Stomach (tissue), 19 donors: ENCODE data around the gene PPIAL4G. TPM values are rescaled to one million over a fixed set of nuclear protein-coding genes. Genes with fewer than 3 reads are reported as not detected.
"Not testable (repeated sequence)": the region's sequence is repeated elsewhere in the genome, so short reads cannot be mapped to it uniquely, and the experiment has no call there.

ENCODE experiments used
- DNase-seq, 2 donors: peaks; one replicate each; pipeline versions ENCODE4 v3.0.0 to v3.0.0-alpha.2; 2013 to 2019
- H3K27ac ChIP-seq, 5 donors: fragments of 200-600 bp in 4 of 5; sonication (generic) in 4 of 5; one replicate each; pipeline ENCODE4 v1.5.1; 2013 to 2019; ENCODE audit warnings: mild to moderate bottlenecking in 1 of 5, moderate library complexity in 1 of 5
- H3K27me3 ChIP-seq, 3 donors: fragments of 200-600 bp; sonication (generic); one replicate each; pipeline ENCODE4 v1.5.1; 2017 to 2019; ENCODE audit warnings: mixed run types in 1 of 3
- H3K36me3 ChIP-seq, 4 donors: fragments of 200-600 bp; sonication (generic); 1 replicate in 3 of 4; 2 replicates in 1 of 4; pipeline ENCODE4 v1.5.1; 2016 to 2019
- H3K4me1 ChIP-seq, 4 donors: fragments of 200-600 bp; sonication (generic); one replicate each; pipeline ENCODE4 v1.5.1; 2016 to 2019
- H3K4me3 ChIP-seq, 4 donors: fragments of 200-600 bp; sonication (generic) in 3 of 4; one replicate each; pipeline ENCODE4 v1.5.1; 2016 to 2019; ENCODE audit warnings: mild to moderate bottlenecking in 1 of 4
- H3K9me3 ChIP-seq, 4 donors: fragments of 200-600 bp; sonication (generic); one replicate each; pipeline ENCODE4 v1.5.1; 2016 to 2019
- POLR2A ChIP-seq, 4 donors: fragments of 450-650 bp; IDR thresholded peaks; one replicate each; pipeline ENCODE4 v1.6.1; 2016; ENCODE audit warnings: antibody characterized with exemption in 4 of 4, control low read depth in 2 of 4, mild to moderate bottlenecking in 1 of 4, moderate library complexity in 1 of 4
- POLR2AphosphoS5 ChIP-seq, 3 donors: sonication (generic); formaldehyde crosslinking; IDR thresholded peaks; one replicate each; pipeline ENCODE4 v1.6.1; 2016; ENCODE audit warnings: antibody characterized with exemption in 3 of 3
- WGBS, 5 donors: extraction: QIAGEN DNeasy Blood & Tissue Kit in 3 of 5; methylation state at CpG; one replicate each; pipeline versions ENCODE4 v1.1.5 to v1.1.7; 2013 to 2018; 5-methylcytosine and 5-hydroxymethylcytosine counted together
- intact Hi-C: fragments of 100-400 bp; cut with DNase I; formaldehyde crosslinking; loops from one replicate; pipeline ENCODE4 v1.15.1; 2023; ENCODE audit warnings: low total_unique reads
- long read RNA-seq, 10 donors: transcript quantifications; one replicate each; lab custom pipeline, GENCODE V29; 2026
- polyA plus RNA-seq, 3 donors: library from polyadenylated mRNA; stranded (reverse); fragments of 200-250 nt; gene quantifications; one replicate each; pipeline ENCODE4 v1.2.3, GENCODE V29; 2013
- total RNA-seq, 5 donors: library from RNA; depleted of rRNA; stranded (reverse); fragments of >200 nt; gene quantifications; one replicate each; pipeline versions ENCODE4 v1.1.0 to v1.2.3, GENCODE V29; 2014 to 2016
- donor health status: healthy with polysubstance abuse.
- donor health status: Bipolar disorder and iron deficiency.
- donor health status: healthy.

Gene PPIAL4G
- under 1 TPM in 1 of 5 donors, not detected in 4; 0.18 TPM for total RNA-seq
- under 1 TPM in 1 of 3 donors, not detected in 2; 0.03 TPM for polyA plus RNA-seq
- long read RNA-seq, donor 1, partial matches to known transcripts: 0 of 1 reads
- long read RNA-seq, donor 1, other reads (novel, unspliced or antisense): 0 of 1 reads
- long read RNA-seq, donor 2: 0 reads
- long read RNA-seq, donor 3: 0 reads
- long read RNA-seq, donor 4: 0 reads
- long read RNA-seq, donor 5: 0 reads
- long read RNA-seq, donor 6: 0 reads
- long read RNA-seq, donor 7, partial matches to known transcripts: 0 of 1 reads
- long read RNA-seq, donor 7, other reads (novel, unspliced or antisense): 0 of 1 reads
- long read RNA-seq, donor 8: 0 reads
- long read RNA-seq, donor 9, partial matches to known transcripts: 0 of 2 reads
- long read RNA-seq, donor 9, other reads (novel, unspliced or antisense): 0 of 2 reads
- long read RNA-seq, donor 10, partial matches to known transcripts: 0 of 2 reads
- long read RNA-seq, donor 10, other reads (novel, unspliced or antisense): 0 of 2 reads

GRCh38 chr1:148483029-148483428 lies at the start of gene PPIAL4G:
TSS of gene PPIAL4G (minus strand) at chr1:148483302. CDS start at chr1:148483252, 50 bp downstream.
- H3K4me3 ChIP-seq, H3K36me3 ChIP-seq, H3K27me3 ChIP-seq, H3K9me3 ChIP-seq, intact Hi-C loops, H3K4me1 ChIP-seq, H3K27ac ChIP-seq, DNase-seq: not testable (repeated sequence)
- WGBS, 5 donors: 80 to 95% (median 94%) methylated on average over 11 to 12 of the region's 12 CpGs

DNA sequence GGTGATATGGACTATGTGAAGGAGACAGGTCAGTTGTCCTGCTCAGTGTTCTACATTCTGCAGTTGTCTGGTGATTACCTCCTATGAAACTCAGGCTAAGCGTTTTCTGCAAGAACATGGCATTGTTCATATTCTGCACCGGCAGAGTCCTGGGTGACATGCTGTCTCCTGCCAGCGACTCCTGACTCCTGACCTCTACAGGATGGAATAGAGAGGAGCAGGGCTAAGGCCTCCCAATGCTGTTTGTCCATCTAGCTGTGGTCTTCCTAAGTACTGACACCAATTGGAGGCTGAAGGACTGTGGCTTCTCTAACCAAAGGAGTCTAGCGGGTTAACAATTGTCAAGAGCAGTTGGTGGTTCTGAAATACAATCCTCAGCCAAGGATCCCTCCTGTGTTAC lies 49.1 kb upstream of the PPIAL4G start:
- H3K27ac ChIP-seq, H3K27me3 ChIP-seq, H3K4me1 ChIP-seq, H3K9me3 ChIP-seq, H3K4me3 ChIP-seq, intact Hi-C loops: not testable (repeated sequence)
- peaks cover 0 to 13% (median 11%) of the 10 kb centered on the region in 4 donors for H3K36me3 ChIP-seq
- DNase-seq: peak in 1 of 2 donors; percentile 3
- WGBS, 5 donors: 42 to 89% (median 66%) methylated on average over 2 to 3 of the region's 4 CpGs; no CpG with 5 or more reads in 1 of the 5 donors

- Histone ChIP-seq H3K4me3 (peak overlapping the region; percentile 22 to 36 (median 30)), H3K27ac (peak overlapping the region in 2 of 5 donors; percentile 39 to 54)
- H3K9me3 ChIP-seq, intact Hi-C loops, H3K4me1 ChIP-seq, H3K27me3 ChIP-seq, H3K36me3 ChIP-seq: not testable (repeated sequence)
- 3 to 7% (median 5%) methylated on average over 7 to 24 of the region's 25 CpGs for WGBS, 5 donors
- DNase-seq: peak; percentile 24 to 32
Observed at GRCh38 chr1:148529101-148529567, 46.0 kb upstream of the PPIAL4G start.

DNA sequence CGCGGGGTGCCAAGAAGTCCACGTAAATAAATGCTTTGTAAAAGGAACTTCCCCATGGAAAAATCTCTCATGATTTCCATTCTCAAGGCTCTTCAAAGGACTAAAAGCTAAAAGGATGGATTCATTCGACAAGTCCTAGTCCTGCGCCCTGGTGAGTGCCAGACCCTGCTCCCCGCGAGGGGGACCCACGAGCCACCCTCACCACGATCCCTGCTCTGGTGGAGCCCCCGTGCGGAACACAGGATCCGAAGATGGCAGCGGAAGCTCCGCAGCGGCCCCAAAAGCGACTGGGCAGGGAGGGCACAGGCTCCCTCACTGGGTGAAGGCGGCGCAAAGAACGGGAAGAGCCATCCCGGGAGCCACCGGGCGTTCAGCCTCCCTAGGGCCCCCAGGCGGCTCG lies 45.5 kb upstream of the PPIAL4G start:
- DNase-seq, intact Hi-C loops, H3K9me3 ChIP-seq, H3K27me3 ChIP-seq, H3K36me3 ChIP-seq, H3K4me1 ChIP-seq: not testable (repeated sequence)
- Histone ChIP-seq H3K27ac (peak overlapping the region in 2 of 5 donors; percentile 39 to 54), H3K4me3 (peak overlapping the region; percentile 22 to 36 (median 30))
- WGBS, 5 donors: 0 to 2% (median 0%) methylated on average over 2 to 3 of the region's 24 CpGs; no CpG with 5 or more reads in 1 of the 5 donors

- H3K4me1 ChIP-seq, H3K9me3 ChIP-seq, H3K4me3 ChIP-seq, intact Hi-C loops, H3K27me3 ChIP-seq, H3K36me3 ChIP-seq, H3K27ac ChIP-seq: not testable (repeated sequence)
- DNase-seq: peak in 1 of 2 donors; percentile 0
- WGBS, 5 donors: 75 to 96% (median 78%) methylated on average over 2 of the region's 2 CpGs; no CpG with 5 or more reads in 1 of the 5 donors
Observed at GRCh38 chr1:148526587-148526986, 43.5 kb upstream of the PPIAL4G start.

GRCh38 chr1:148523205-148524144 lies 40.4 kb upstream of the PPIAL4G start:
- DNase-seq, intact Hi-C loops, H3K27me3 ChIP-seq, H3K4me1 ChIP-seq, H3K9me3 ChIP-seq, H3K36me3 ChIP-seq: not testable (repeated sequence)
- Histone ChIP-seq H3K27ac (peak overlapping the region in 4 of 5 donors; percentile 72 to 84 (median 80)), H3K4me3 (peak overlapping the region in 3 of 4 donors; percentile 35 to 47 (median 37))
- WGBS, 5 donors: 17 to 33% (median 25%) methylated on average over 10 to 18 of the region's 35 CpGs

DNA sequence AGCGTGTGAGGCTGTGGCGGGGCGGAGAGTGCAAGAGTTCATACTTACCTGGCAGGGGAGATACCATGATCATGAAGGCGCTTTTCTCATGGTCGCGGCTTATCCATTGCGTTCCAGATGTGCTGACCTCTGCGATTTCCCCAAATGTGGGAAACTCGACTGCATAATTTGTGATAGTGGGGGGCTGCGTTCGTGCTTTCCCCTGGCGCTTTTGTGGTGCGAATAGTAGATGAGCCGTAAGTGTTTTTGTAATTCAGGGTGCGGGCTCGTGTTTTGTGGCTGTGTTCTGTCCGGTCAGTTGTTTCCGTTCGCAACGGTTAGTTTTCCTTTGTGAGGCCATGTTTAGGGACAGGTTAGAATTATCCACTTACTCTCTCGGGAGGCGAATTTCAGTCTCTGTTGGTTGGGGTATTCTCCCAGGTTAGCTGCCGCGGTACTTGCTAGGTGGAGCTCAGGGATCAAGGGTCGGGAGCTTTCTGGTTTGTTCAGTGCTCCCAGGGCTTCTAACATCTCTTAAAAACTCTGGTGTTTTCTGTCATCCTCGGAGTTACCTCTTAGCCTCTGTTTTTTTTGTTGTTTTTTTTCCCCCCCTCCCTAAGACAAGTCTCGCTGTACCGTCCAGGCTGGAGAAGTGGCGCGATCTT lies 39.6 kb upstream of the PPIAL4G start:
- H3K36me3 ChIP-seq, intact Hi-C loops, H3K27me3 ChIP-seq, H3K9me3 ChIP-seq, H3K4me1 ChIP-seq: not testable (repeated sequence)
- peak; percentile 86 to 97 for DNase-seq
- peak in 2 of 4 donors; percentile 77 to 99 for TF ChIP-seq POLR2A (IDR thresholded peaks at IDR 0.05)
- peak; percentile 85 to 100 (median 98) for TF ChIP-seq POLR2AphosphoS5 (IDR thresholded peaks at IDR 0.05)
- Histone ChIP-seq H3K4me3 (peak overlapping the region; percentile 35 to 47 (median 39)), H3K27ac (peak overlapping the region; percentile 40 to 84 (median 80))
- WGBS, 5 donors: 0 to 3% (median 0%) methylated on average over 12 to 30 of the region's 30 CpGs

DNA sequence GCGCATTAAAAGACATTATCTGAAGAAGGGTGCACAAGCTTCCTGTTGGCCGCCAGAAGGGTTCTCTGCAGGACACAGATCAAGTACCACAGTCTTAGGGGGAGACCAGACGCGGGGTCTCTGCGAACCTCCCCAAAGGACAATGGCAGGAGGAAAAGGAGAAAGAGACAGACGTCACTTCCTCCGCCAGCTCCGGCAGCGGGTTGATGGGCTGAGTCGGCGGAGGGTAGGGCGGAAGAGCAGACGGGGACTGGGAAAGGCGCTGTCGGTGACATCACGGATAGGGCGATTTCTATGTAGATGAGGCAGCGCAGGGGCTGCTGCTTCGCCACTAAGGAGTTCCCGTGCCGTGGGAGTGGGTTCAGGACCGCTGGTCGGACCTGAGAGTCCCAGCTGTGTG lies 39.0 kb upstream of the PPIAL4G start:
- H3K27me3 ChIP-seq, H3K36me3 ChIP-seq, H3K9me3 ChIP-seq, intact Hi-C loops, H3K4me1 ChIP-seq: not testable (repeated sequence)
- peak overlapping the region; percentile 40 to 84 (median 80) for H3K27ac ChIP-seq
- H3K4me3 ChIP-seq: peak overlapping the region; percentile 35 to 47 (median 39)
- DNase-seq: peak; percentile 84 to 96
- 0 to 4% (median 1%) methylated on average over 11 to 21 of the region's 23 CpGs for WGBS, 5 donors

DNA sequence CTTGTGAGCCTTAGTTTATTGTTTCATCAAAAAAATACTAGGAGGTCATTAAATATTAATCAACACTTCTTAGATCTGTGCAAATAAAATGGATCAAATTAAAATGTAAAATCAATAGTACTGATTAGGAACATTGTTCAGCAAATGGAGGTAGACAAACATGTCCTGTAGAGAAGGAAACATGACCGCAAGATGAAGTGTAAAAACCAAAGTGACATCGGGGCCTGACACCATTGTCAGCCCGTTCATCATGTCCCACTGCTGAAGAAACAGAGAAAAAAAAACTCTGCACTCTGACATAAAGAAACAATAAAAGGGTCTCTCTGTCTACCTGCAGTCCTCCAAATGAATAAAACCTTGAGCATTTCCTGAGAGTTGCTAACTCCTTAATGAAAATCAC lies 31.2 kb upstream of the PPIAL4G start:
- H3K36me3 ChIP-seq, DNase-seq, H3K27me3 ChIP-seq, H3K9me3 ChIP-seq, H3K4me1 ChIP-seq, intact Hi-C loops, H3K27ac ChIP-seq, H3K4me3 ChIP-seq: not testable (repeated sequence)
- no CpG with 5 or more reads among the region's 3 CpGs for WGBS, 5 donors

DNA sequence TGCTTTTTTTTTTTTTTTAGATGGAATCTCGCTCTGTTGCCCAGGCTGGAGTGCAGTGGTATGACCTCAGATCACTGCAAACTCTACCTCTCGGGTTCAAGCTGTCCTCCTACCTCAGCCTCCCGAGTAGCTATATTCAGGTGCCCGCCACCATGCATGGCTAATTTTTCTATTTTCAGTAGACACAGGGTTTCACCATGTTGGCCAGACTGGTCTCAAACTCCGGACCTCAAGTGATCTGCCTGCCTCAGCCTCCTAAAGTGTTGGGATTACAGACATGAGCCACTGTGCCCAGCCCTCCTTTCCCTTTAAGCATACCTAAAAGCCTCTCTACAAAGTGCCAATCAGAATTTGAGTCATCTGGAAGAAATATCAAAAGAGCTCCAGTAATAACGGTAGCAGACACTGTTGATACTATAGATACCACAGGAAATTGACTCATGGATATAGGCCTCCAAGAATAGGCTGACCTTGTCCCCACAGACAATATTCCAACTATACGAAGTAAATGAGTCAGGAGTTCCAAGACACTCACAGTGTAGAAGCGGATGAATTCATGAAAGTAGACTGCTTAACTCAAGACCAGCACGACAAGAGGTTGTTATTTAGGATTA lies 29.6 kb upstream of the PPIAL4G start:
- H3K9me3 ChIP-seq, H3K4me3 ChIP-seq, H3K27me3 ChIP-seq, intact Hi-C loops, H3K36me3 ChIP-seq, DNase-seq, H3K4me1 ChIP-seq, H3K27ac ChIP-seq: not testable (repeated sequence)
- WGBS, 5 donors: 71 to 90% (median 80%) methylated on average over 5 to 9 of the region's 9 CpGs
